K562 (cell line): ENCODE data around the gene LRRC25. TPM values are rescaled to one million over a fixed set of nuclear protein-coding genes. Genes with fewer than 3 reads are reported as not detected.

Experiments
- BRCA1 ChIP-seq, 2 experiments: fragments of 450-650 bp in 1 of 2; sonication (generic) in 1 of 2; formaldehyde crosslinking in 1 of 2; IDR thresholded peaks; 2 replicates each; pipeline versions ENCODE4 v1.5.0 to v1.6.1; 2017 to 2020; ENCODE audit warnings: mild to moderate bottlenecking in 1 of 2, missing genetic modification reagents in 1 of 2
- BRD4 ChIP-seq: fragments of 200-600 bp; sonication (generic); IDR thresholded peaks from 2 replicates; pipeline ENCODE4 v1.6.1; 2017; ENCODE audit warnings: inconsistent platforms
- HIVEP1 ChIP-seq: fragments of 250-450 bp; sonication (Bioruptor Pico); IDR thresholded peaks from 2 replicates; pipeline ENCODE4 v1.4.0; 2020; ENCODE audit warnings: mild to moderate bottlenecking
- MEIS2 ChIP-seq: fragments of 450-650 bp; IDR thresholded peaks from 2 replicates; pipeline ENCODE4 v1.6.1; 2014; ENCODE audit warnings: mild to moderate bottlenecking; ENCODE audit not compliant: partially characterized antibody
- PPARD ChIP-seq: fragments of 250-450 bp; sonication (Bioruptor Pico); IDR thresholded peaks from 2 replicates; pipeline ENCODE4 v1.8.0; 2022; ENCODE audit warnings: inconsistent platforms, mild to moderate bottlenecking, moderate library complexity
- RAD21 ChIP-seq, 2 experiments: fragments of 250-450 bp in 1 of 2; fragments of 450-650 bp in 1 of 2; sonication (Bioruptor Pico) in 1 of 2; formaldehyde crosslinking in 1 of 2; IDR thresholded peaks in 1 of 2; conservative IDR thresholded peaks in 1 of 2; 2 replicates each; pipeline versions ENCODE4 v1.4.0 to v1.8.0; 2020 to 2022; ENCODE audit warnings: mild to moderate bottlenecking in 2 of 2, moderate library complexity in 1 of 2
- SP2 ChIP-seq: IDR thresholded peaks from 2 replicates; pipeline ENCODE4 v1.6.1; 2011; ENCODE audit warnings: mild to moderate bottlenecking, low read depth, low read length, moderate library complexity; ENCODE audit not compliant: poor library complexity, severe bottlenecking; ENCODE audit errors: extremely low read depth
- XRCC5 ChIP-seq: fragments of 200-400 bp; formaldehyde crosslinking; IDR thresholded peaks from 2 replicates; pipeline ENCODE4 v1.6.1; 2017; ENCODE audit warnings: low read depth, mild to moderate bottlenecking, low read length
- ZNF253 ChIP-seq: fragments of 250-450 bp; sonication (Bioruptor Pico); conservative IDR thresholded peaks from 2 replicates; pipeline ENCODE4 v1.6.1; 2021; ENCODE audit warnings: mild to moderate bottlenecking
- polyA plus RNA-seq, 8 experiments: library from polyadenylated mRNA; depleted of rRNA in 4 of 8; stranded (reverse) in 5 of 8; unstranded in 3 of 8; fragments of >200 nt; fragmentation: Nextera tagmentation in 2 of 8; fragmentation: Illumina TruSeq in 1 of 8; extraction: Ambion mirVana in 2 of 8; extraction: Trizol in 1 of 8; gene quantifications; 2 replicates each; pipeline versions ENCODE4 v1.2.1 to v1.2.3, GENCODE V29; 2011 to 2014; ENCODE audit warnings: inconsistent platforms in 1 of 8, missing spikeins in 1 of 8
- total RNA-seq, 7 experiments: library from RNA; depleted of rRNA in 6 of 7; stranded (reverse); fragments of >200 nt in 6 of 7; fragmentation: Illumina TruSeq in 2 of 7; extraction: Trizol in 2 of 7; gene quantifications; 2 replicates each; pipeline versions ENCODE4 v1.2.1 to v1.2.3, GENCODE V29; 2011 to 2021; ENCODE audit warnings: low replicate concordance in 1 of 7
- TF ChIP-seq, protein P1 (sequence below), 3 experiments: fragments of 200-800 bp in 1 of 3; sonication (Bioruptor generic) in 1 of 3; sonication (generic) in 1 of 3; formaldehyde crosslinking in 1 of 3; IDR thresholded peaks; 2 replicates each; pipeline versions ENCODE4 v1.6.1 to v1.8.0; 2016 to 2022; ENCODE audit warnings: mild to moderate bottlenecking in 2 of 3, missing compliant biosample characterization in 2 of 3, missing genetic modification characterization in 2 of 3, missing genetic modification reagents in 1 of 3
- TF ChIP-seq, protein P2 (sequence below): fragments of 450-650 bp; formaldehyde crosslinking; IDR thresholded peaks from 2 replicates; pipeline ENCODE4 v1.4.0; 2020; ENCODE audit warnings: mild to moderate bottlenecking
- TF ChIP-seq, protein P3 (sequence below): fragments of 200-800 bp; sonication (Bioruptor generic); IDR thresholded peaks from 2 replicates; pipeline ENCODE4 v1.6.1; 2017; ENCODE audit warnings: missing genetic modification characterization, missing compliant biosample characterization
- TF ChIP-seq, protein P4 (sequence below): fragments of 450-650 bp; formaldehyde crosslinking; IDR thresholded peaks from 2 replicates; pipeline ENCODE4 v1.4.0; 2020; ENCODE audit warnings: mild to moderate bottlenecking, moderate library complexity

LRRC25 gene
- total and polyA plus RNA-seq, 9 of the 15 experiments (the other 6 are each of a cell fraction or from before 2014, with no cell fraction given), result 0.07 to 0.36 (median 0.10) TPM; not detected in 3

DNA sequence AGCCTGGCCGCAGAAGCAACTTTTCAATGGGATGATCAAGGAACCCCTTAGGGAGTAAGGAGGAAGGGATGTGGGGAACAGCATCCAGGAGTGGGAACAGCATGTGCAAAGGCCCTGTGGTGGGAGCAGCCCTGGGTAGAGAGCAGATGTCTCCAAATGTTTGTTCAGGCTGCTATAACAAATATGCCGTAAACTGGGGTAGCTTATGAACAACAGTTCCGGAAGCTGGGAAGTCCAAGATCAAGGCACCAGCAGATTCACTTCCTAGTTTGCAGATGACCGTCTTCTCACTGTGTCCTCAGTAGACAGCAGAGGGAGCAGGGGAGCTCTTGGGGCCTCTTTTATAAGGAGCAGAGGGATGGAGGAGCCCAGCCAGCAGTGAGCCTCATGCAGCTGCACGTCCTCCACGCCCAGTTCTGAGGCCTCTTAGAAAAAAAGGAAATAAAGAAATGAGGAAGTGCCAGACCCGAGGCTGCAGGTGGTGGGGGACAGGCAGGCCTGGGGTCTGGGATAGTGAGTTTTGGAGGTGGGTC lies 4.2 kb upstream of the LRRC25 start (continued):
- TF ChIP-seq, protein P1, sequence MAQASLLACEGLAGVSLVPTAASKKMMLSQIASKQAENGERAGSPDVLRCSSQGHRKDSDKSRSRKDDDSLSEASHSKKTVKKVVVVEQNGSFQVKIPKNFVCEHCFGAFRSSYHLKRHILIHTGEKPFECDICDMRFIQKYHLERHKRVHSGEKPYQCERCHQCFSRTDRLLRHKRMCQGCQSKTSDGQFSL (CRISPR knock-in tag; IDR thresholded peaks at IDR 0.05), result peak; percentile 61; the same call in 1 of the 2 replicates
- TF ChIP-seq, protein P1 (tag; IDR thresholded peaks at IDR 0.05), result no peak
- TF ChIP-seq, protein P2, sequence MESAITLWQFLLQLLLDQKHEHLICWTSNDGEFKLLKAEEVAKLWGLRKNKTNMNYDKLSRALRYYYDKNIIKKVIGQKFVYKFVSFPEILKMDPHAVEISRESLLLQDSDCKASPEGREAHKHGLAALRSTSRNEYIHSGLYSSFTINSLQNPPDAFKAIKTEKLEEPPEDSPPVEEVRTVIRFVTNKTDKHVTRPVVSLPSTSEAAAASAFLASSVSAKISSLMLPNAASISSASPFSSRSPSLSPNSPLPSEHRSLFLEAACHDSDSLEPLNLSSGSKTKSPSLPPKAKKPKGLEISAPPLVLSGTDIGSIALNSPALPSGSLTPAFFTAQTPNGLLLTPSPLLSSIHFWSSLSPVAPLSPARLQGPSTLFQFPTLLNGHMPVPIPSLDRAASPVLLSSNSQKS (CRISPR knock-in tag), result no peak
- TF ChIP-seq BRD4 (no peak), SP2 (no peak), ZNF253 (CRISPR knock-in tag) (no peak), PPARD (no peak), MEIS2 (no peak), HIVEP1 (CRISPR knock-in tag) (no peak), XRCC5 (no peak), RAD21 (CRISPR knock-in tag; conservative IDR thresholded peaks at IDR 0.05 in 1 of 2, IDR thresholded peaks at IDR 0.05 in 1 of 2) (peak; percentile 58 to 61), BRCA1 (IDR thresholded peaks at IDR 0.05) (no peak), BRCA1 (CRISPR knock-in tag; IDR thresholded peaks at IDR 0.05) (no peak)
- TF ChIP-seq, protein P3, sequence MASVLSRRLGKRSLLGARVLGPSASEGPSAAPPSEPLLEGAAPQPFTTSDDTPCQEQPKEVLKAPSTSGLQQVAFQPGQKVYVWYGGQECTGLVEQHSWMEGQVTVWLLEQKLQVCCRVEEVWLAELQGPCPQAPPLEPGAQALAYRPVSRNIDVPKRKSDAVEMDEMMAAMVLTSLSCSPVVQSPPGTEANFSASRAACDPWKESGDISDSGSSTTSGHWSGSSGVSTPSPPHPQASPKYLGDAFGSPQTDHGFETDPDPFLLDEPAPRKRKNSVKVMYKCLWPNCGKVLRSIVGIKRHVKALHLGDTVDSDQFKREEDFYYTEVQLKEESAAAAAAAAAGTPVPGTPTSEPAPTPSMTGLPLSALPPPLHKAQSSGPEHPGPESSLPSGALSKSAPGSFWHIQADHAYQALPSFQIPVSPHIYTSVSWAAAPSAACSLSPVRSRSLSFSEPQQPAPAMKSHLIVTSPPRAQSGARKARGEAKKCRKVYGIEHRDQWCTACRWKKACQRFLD (CRISPR knock-in tag), result no peak
- TF ChIP-seq, protein P4, sequence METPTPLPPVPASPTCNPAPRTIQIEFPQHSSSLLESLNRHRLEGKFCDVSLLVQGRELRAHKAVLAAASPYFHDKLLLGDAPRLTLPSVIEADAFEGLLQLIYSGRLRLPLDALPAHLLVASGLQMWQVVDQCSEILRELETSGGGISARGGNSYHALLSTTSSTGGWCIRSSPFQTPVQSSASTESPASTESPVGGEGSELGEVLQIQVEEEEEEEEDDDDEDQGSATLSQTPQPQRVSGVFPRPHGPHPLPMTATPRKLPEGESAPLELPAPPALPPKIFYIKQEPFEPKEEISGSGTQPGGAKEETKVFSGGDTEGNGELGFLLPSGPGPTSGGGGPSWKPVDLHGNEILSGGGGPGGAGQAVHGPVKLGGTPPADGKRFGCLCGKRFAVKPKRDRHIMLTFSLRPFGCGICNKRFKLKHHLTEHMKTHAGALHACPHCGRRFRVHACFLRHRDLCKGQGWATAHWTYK (CRISPR knock-in tag), result no peak
